ENCODE measurements around the gene ANKRD12.
"Not testable (repeated sequence)": the region's sequence is repeated elsewhere in the genome, so short reads cannot be mapped to it uniquely, and the experiment has no call there.

Gene ANKRD12

DNA sequence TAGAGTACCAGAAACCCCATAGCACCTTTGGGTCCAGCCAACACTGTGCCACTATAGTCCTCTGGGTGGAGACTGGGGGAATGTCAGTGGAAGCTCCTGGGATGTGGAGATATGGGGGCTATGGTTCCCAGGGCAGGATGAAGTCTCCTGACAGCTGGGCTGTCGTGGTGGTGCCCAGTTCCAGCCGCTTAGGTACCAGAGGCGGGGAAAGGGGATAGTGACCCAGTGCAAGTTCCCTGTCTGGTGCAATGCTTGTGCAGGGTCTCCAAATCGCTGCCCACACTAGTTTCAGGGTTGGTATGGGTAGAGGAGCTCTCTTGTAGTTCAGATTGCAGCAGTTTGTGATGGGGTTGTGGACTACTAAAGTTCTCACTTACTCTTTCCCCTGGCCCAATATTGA lies 97.9 kb downstream of the ANKRD12 start:
- no peak for DNase-seq

DNA sequence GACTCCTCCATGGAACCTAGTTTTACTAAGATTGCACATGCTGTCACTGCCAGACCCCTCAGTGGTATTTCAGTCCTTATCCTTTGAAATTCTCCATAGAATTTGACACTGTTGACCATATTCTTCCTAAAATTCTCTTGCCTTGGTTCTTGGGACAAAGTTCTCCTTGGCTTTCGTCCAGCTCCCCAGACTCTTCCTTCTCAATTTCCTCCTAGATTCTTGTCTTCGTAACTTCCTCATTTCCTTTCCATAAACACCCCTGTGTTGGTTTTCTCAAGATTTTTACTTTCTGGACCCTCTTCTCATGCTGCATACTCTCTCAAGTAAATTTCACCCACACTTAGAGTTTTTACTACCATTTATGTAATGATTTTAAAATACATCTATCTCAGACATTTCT lies 101.4 kb downstream of the ANKRD12 start:
- DNase-seq, result no peak

- no peak for DNase-seq
These were observed 103.1 kb downstream of the ANKRD12 start for GRCh38 chr18:9239720-9240119.

GRCh38 chr18:9240270-9240669 lies 103.7 kb downstream of the ANKRD12 start:
- DNase-seq, result no peak

- no peak for DNase-seq
These were observed 106.4 kb downstream of the ANKRD12 start for GRCh38 chr18:9243029-9243428.

GRCh38 chr18:9244376-9244775 lies 107.8 kb downstream of the ANKRD12 start:
- DNase-seq, result no peak

- DNase-seq, result no peak
These were observed 112.1 kb downstream of the ANKRD12 start for GRCh38 chr18:9248661-9249060.

GRCh38 chr18:9249254-9249653 lies 112.7 kb downstream of the ANKRD12 start:
- DNase-seq, result no peak

- DNase-seq, result no peak
These were observed 122.6 kb downstream of the ANKRD12 start for GRCh38 chr18:9259173-9259572.

- DNase-seq, result no peak
These were observed 124.1 kb downstream of the ANKRD12 start for GRCh38 chr18:9260388-9261380.

GRCh38 chr18:9263264-9263663 lies 126.7 kb downstream of the ANKRD12 start:
- DNase-seq, result no peak

GRCh38 chr18:9264797-9265196 lies 128.2 kb downstream of the ANKRD12 start:
- DNase-seq, result not testable (repeated sequence)

GRCh38 chr18:9273221-9273620 lies 136.6 kb downstream of the ANKRD12 start:
- DNase-seq, result no peak

- DNase-seq, result no peak
These were observed 139.3 kb downstream of the ANKRD12 start for GRCh38 chr18:9275890-9276289.

DNA sequence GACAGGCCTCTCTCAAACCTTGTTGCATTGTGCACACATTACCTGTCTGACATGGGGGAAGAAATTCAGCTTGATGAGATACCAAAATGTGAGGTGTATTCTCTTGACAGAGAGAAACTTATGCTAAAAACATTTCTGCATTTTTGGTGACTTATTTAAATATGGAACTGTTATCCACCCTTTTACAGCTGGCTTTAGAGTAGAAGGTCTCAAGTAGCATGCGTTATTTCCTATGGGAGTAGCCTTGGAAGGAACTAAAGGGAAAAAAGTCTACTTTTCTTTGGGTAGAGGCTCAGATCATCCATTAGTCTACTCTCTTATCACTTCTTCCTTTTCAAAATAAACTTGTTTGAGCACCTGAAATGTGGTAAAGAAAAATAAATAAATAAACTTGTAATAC lies 141.4 kb downstream of the ANKRD12 start:
- no peak for DNase-seq

DNA sequence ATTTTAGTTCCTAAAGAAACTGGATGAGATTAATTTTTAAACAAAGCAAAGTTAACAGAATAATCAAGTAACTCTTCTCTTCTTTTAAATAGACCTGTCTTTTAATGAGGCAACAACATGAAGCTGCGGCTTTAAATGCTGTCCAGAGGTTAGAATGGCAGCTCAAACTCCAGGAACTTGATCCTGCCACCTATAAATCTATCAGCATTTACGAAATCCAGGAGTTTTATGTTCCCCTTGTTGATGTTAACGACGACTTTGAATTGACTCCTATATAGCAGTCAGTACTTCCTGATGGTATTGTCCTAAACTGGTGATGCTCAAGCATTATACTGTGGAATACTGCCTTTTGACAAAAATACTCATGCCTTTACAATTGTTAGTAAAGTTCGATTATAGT lies 144.3 kb downstream of the ANKRD12 start:
- DNase-seq, result no peak

DNA sequence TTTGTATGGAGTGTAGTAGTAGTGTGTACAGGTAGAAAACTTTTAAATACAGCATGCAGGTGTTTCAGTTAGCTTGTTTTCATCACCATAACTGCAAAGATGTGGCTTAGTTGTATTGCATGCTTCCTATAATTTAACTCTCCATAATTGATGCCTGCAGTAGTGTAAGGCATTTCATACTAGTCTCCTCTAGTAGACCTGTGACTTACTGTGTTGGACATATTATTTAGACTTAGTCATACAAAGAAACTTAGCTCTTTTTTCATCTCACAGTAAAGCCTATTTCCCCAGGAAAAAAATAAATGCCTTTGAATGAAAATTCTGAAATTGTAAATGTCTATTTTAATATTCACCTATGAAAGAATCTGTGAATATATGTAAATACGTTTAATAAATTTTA lies 145.2 kb downstream of the ANKRD12 start:
- no peak for DNase-seq

DNA sequence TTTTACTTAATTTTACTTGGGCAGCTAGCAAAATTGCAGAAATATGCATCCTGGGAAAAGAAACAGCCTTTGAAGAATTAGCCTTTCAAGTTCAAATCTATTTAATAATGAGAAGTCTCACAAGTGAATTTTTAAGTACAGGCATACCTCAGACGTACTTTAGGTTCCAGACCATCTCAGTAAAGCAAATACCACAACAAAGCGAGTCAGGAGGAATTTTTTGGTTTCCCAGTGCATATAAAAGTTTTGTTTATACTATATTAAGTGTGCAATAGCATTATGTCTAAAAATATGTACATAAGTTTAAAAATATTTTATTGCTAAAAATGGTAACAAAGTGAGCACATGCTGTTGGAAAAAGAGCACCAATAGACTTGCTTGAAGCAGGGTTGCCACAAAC lies 147.2 kb downstream of the ANKRD12 start:
- DNase-seq, result no peak

GRCh38 chr18:9285604-9286003 lies 149.0 kb downstream of the ANKRD12 start:
- DNase-seq, result no peak

GRCh38 chr18:9287036-9287435 lies 150.5 kb downstream of the ANKRD12 start:
- no peak for DNase-seq

DNA sequence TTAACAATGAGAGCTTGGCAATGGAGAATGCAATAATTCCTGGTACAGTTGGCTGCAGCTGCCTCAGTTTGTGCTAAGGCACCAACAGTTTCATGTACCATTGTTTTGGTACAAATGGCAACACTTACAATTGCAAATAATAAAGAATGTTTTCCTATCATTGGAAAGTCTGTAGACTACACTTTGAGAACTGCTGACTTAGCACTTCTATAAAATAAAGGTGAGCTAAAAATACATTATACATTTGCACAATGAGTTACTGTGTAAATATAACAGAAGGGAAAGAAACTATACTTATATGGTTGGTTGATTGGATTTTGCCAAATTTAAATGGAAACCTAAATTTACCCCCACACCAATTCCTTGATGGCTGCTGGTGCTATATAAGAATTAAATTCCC lies 153.1 kb downstream of the ANKRD12 start:
- DNase-seq, result no peak

DNA sequence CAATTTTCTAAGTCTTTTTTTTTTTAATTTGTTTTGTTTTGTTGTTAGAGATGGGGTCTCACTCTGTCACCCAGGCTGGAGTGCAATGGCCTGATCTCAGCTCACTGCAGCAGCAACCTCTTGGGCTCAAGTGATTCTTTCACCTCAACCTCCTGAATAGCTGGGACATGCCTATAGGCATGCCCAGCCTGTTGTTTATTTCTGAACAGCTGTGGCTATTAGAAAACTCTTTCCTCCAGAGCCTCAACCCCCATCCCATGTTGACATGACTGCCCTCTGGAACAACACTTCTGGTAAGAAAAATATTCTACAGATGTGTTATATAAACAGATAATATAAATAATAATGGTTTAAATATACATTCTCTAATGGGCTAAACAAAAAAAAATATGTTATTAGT lies 153.6 kb downstream of the ANKRD12 start:
- no peak for DNase-seq

GRCh38 chr18:9292047-9292446 lies 155.5 kb downstream of the ANKRD12 start:
- no peak for DNase-seq

DNA sequence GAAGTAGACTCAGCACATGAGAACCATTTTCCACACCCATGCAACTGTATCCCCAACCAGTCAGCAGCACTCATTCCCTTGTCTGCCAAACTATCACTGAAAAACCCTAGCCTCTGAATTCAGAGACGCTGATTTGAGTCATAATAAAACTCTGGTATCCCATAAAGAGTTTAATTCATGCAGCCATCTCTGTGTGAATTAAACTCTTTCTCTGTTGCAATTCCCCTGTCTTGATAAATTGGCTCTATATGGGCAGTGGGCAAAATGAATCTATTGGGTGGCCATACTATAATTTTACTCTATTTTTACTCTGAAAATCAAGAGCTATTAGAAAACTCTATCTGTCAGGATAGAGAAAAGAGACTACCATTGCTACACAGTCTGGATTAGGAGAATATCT lies 157.4 kb downstream of the ANKRD12 start:
- no peak for DNase-seq

All from NCI-H1436 (cell line).